Neural cell (in vitro differentiated cells): Measurements from ENCODE around the gene PICALM.

Experiments used
- EP300 ChIP-seq: fragments of 450-650 bp; conservative IDR thresholded peaks from 2 replicates; pipeline ENCODE4 v1.6.1; 2014; ENCODE audit warnings: antibody characterized with exemption, mild to moderate bottlenecking, moderate library complexity; ENCODE audit not compliant: poor library complexity, severe bottlenecking
- RAD21 ChIP-seq: fragments of 450-650 bp; conservative IDR thresholded peaks from 2 replicates; pipeline ENCODE4 v1.6.1; 2014; ENCODE audit warnings: antibody characterized with exemption, mild to moderate bottlenecking, moderate library complexity

GRCh38 chr11:86037743-86038142 lies 31.1 kb downstream of the PICALM start:
- TF ChIP-seq EP300 (no peak), RAD21 (no peak)
